ENCODE results near the gene HEG1.

HEG1 gene

DNA sequence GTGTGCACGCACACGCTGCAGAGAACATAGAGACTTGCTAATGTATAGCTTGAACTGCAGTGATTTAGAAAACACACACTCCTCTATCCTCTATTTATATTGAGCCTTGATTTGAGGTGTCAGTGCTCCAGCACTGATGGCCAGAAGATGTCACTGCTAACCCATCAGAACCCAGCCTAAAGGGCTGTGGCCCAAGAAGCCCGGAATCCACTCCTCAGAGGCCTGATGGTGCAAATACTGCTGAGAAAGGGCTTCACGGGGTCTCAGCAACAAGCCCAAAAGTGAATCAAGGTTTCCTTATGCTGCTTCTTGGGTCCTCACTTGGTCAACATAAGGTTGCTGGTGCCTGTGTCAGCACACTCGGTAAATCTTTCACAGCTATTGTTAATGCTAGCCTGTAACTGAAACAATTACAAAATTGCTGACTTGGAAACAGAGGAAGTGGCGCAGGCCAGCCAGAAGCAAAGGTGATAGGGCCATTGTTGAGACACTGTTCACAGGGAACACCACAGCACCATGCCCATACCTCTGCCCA, 60.3 kb downstream of the HEG1 start:
- peak; percentile 81 for ATAC-seq
- TF ChIP-seq TCF4 (CRISPR knock-in tag; IDR thresholded peaks at IDR 0.05; ENCODE audit: borderline replicate concordance) (no peak), RARB (CRISPR knock-in tag; IDR thresholded peaks at IDR 0.05) (no peak), ARNTL (CRISPR knock-in tag; IDR thresholded peaks at IDR 0.05; ENCODE audit: borderline replicate concordance, low read depth) (no peak), ESRRG (CRISPR knock-in tag; IDR thresholded peaks at IDR 0.05) (no peak), SNAI2 (CRISPR knock-in tag; IDR thresholded peaks at IDR 0.05) (no peak)
- TF ChIP-seq, protein P1, sequence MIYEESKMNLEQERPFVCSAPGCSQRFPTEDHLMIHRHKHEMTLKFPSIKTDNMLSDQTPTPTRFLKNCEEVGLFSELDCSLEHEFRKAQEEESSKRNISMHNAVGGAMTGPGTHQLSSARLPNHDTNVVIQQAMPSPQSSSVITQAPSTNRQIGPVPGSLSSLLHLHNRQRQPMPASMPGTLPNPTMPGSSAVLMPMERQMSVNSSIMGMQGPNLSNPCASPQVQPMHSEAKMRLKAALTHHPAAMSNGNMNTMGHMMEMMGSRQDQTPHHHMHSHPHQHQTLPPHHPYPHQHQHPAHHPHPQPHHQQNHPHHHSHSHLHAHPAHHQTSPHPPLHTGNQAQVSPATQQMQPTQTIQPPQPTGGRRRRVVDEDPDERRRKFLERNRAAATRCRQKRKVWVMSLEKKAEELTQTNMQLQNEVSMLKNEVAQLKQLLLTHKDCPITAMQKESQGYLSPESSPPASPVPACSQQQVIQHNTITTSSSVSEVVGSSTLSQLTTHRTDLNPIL (CRISPR knock-in tag; IDR thresholded peaks at IDR 0.05; ENCODE audit: low read depth) = no peak

DNA sequence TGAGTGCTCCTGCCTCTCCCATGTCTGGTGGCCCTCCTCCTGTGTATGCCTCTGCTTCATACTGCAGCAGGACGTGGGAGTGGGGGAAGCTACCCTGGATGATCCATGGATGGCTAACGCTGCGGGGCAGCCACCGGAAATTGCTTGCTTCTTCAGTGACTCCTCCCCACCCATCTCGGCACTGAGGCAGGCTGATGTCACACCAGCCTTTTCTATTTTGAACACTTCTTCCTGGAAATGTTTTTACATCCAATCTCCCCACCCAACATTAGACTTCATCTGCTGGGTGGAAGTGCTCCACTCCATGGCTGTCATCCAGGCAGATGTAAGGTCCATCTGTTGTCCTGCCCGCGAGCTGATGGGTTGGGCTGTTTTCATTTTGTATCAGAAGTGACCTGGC, 62.3 kb downstream of the HEG1 start:
- TF ChIP-seq SNAI2 (CRISPR knock-in tag; IDR thresholded peaks at IDR 0.05) (no peak), TCF4 (CRISPR knock-in tag; IDR thresholded peaks at IDR 0.05; ENCODE audit: borderline replicate concordance) (no peak)
- no peak for ATAC-seq

DNA sequence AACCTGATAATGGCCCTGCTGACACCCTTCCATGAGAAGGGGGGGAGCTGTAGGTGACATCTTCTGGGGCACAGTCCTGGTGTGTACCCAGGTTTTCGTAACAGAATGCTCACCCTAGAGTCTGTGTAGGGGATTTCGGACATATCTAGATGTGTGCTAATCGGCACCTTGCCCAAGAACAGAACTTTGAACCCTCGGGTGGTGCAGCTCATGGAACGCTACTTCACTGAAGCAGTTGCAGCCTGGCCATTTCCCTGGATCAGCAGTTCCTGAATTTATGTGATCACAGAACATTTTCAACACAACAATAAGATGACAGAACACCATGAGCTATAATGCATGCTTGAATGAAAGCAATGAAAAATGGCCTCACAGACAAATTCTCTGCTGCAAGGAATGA, 63.8 kb downstream of the HEG1 start:
- no peak for ATAC-seq
- no peak for TF ChIP-seq ESRRG (CRISPR knock-in tag; IDR thresholded peaks at IDR 0.05)
- TF ChIP-seq TOX (CRISPR knock-in tag; IDR thresholded peaks at IDR 0.05; ENCODE audit: borderline replicate concordance) = no peak
- no peak for TF ChIP-seq ZNF565 (CRISPR knock-in tag; conservative IDR thresholded peaks at IDR 0.05; ENCODE audit: low read depth)
- TF ChIP-seq OSR1 (CRISPR knock-in tag; IDR thresholded peaks at IDR 0.05) = no peak
- TF ChIP-seq ZNF8 (CRISPR knock-in tag; IDR thresholded peaks at IDR 0.05) = no peak
- TF ChIP-seq, protein P2, sequence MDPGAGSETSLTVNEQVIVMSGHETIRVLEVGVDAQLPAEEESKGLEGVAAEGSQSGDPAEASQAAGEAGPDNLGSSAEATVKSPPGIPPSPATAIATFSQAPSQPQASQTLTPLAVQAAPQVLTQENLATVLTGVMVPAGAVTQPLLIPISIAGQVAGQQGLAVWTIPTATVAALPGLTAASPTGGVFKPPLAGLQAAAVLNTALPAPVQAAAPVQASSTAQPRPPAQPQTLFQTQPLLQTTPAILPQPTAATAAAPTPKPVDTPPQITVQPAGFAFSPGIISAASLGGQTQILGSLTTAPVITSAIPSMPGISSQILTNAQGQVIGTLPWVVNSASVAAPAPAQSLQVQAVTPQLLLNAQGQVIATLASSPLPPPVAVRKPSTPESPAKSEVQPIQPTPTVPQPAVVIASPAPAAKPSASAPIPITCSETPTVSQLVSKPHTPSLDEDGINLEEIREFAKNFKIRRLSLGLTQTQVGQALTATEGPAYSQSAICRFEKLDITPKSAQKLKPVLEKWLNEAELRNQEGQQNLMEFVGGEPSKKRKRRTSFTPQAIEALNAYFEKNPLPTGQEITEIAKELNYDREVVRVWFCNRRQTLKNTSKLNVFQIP (CRISPR knock-in tag; IDR thresholded peaks at IDR 0.05; ENCODE audit: borderline replicate concordance, low read depth) = no peak
- no peak for TF ChIP-seq ZFP3 (CRISPR knock-in tag; IDR thresholded peaks at IDR 0.05)
- no peak for TF ChIP-seq PPARA (CRISPR knock-in tag; IDR thresholded peaks at IDR 0.05; ENCODE audit: borderline replicate concordance)
- TF ChIP-seq, protein P3, sequence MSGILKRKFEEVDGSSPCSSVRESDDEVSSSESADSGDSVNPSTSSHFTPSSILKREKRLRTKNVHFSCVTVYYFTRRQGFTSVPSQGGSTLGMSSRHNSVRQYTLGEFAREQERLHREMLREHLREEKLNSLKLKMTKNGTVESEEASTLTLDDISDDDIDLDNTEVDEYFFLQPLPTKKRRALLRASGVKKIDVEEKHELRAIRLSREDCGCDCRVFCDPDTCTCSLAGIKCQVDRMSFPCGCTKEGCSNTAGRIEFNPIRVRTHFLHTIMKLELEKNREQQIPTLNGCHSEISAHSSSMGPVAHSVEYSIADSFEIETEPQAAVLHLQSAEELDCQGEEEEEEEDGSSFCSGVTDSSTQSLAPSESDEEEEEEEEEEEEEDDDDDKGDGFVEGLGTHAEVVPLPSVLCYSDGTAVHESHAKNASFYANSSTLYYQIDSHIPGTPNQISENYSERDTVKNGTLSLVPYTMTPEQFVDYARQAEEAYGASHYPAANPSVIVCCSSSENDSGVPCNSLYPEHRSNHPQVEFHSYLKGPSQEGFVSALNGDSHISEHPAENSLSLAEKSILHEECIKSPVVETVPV (CRISPR knock-in tag; IDR thresholded peaks at IDR 0.05) = no peak
- TF ChIP-seq BACH2 (CRISPR knock-in tag; IDR thresholded peaks at IDR 0.05; ENCODE audit: borderline replicate concordance) = no peak
- TF ChIP-seq RARB (CRISPR knock-in tag; IDR thresholded peaks at IDR 0.05) = no peak
- no peak for TF ChIP-seq ISL1 (CRISPR knock-in tag; IDR thresholded peaks at IDR 0.05)
- TF ChIP-seq, protein P4, sequence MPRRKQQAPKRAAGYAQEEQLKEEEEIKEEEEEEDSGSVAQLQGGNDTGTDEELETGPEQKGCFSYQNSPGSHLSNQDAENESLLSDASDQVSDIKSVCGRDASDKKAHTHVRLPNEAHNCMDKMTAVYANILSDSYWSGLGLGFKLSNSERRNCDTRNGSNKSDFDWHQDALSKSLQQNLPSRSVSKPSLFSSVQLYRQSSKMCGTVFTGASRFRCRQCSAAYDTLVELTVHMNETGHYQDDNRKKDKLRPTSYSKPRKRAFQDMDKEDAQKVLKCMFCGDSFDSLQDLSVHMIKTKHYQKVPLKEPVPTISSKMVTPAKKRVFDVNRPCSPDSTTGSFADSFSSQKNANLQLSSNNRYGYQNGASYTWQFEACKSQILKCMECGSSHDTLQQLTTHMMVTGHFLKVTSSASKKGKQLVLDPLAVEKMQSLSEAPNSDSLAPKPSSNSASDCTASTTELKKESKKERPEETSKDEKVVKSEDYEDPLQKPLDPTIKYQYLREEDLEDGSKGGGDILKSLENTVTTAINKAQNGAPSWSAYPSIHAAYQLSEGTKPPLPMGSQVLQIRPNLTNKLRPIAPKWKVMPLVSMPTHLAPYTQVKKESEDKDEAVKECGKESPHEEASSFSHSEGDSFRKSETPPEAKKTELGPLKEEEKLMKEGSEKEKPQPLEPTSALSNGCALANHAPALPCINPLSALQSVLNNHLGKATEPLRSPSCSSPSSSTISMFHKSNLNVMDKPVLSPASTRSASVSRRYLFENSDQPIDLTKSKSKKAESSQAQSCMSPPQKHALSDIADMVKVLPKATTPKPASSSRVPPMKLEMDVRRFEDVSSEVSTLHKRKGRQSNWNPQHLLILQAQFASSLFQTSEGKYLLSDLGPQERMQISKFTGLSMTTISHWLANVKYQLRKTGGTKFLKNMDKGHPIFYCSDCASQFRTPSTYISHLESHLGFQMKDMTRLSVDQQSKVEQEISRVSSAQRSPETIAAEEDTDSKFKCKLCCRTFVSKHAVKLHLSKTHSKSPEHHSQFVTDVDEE (CRISPR knock-in tag; IDR thresholded peaks at IDR 0.05) = no peak
- TF ChIP-seq SNAI2 (CRISPR knock-in tag; IDR thresholded peaks at IDR 0.05) = no peak
- TF ChIP-seq ZNF70 (CRISPR knock-in tag; IDR thresholded peaks at IDR 0.05) = no peak
- no peak for TF ChIP-seq CSDC2 (CRISPR knock-in tag; IDR thresholded peaks at IDR 0.05)
- TF ChIP-seq ARNTL (CRISPR knock-in tag; IDR thresholded peaks at IDR 0.05; ENCODE audit: borderline replicate concordance, low read depth) = no peak

DNA sequence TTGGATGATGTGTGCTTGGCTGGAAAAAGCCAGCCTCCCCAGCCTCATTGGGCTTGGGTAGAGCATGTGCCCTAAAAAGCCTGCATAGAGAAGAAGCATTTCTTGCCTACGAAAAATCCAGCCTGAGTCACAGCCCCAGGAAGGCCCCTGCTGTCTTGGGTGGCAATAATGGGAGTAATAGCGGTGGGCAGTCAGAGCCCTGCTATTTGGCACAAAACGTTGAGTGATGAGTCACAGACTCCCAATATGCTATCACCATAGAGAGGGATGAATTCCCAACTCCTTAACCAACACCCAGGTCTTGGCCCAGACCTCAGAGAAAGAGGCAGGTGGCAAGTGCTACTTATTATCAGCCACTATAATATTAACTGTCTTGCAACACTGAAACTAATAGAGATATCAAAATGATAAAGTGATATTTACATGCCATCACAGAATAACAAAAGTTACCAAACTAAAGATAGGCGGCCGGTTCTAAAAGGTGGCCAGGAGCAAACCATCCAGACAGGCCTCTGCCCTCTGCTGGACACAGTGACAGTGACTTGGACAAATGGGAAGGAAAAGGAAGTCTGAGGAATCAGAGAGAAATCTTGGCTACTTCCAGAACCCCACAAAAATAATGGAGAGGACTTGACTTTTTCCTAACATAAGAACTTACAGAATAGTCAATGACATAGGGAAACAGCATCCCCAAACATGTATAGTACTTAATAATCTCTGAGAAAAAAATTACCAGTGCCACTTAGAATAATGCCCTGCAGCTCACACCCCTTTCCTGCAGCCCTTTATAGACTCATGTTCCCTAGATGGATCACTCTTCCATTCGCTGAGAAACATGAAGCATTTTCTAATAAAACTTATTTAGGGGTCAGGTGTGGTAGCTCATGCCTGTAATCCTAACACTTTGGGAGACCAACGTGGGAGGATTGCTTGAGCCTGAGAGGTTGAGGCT, 69.3 kb downstream of the HEG1 start:
- ATAC-seq = peak; percentile 90
- peak; percentile 54 for TF ChIP-seq ISL1 (CRISPR knock-in tag; IDR thresholded peaks at IDR 0.05)
- TF ChIP-seq, protein P1 (CRISPR knock-in tag; IDR thresholded peaks at IDR 0.05; ENCODE audit: low read depth) = no peak

Data from SK-N-SH treated with all-trans-retinoic acid at 6 μM for 48 hours (cell line).